Measurements from ENCODE around the gene TNFRSF8.

TNFRSF8 gene

GRCh38 chr1:12143631-12144155, 80.6 kb downstream of the TNFRSF8 start:
- DNase-seq: peak; percentile 80

- no peak for DNase-seq
Measured at GRCh38 chr1:12144236-12144635, 81.1 kb downstream of the TNFRSF8 start.

- DNase-seq: no peak
Measured at GRCh38 chr1:12144969-12145368, 81.9 kb downstream of the TNFRSF8 start.

- no peak for DNase-seq
Measured at GRCh38 chr1:12145616-12146342, 82.7 kb downstream of the TNFRSF8 start.

GRCh38 chr1:12146343-12147112, 83.4 kb downstream of the TNFRSF8 start:
- DNase-seq: no peak

- DNase-seq: no peak
Measured at GRCh38 chr1:12147201-12147701, 84.1 kb downstream of the TNFRSF8 start.

GRCh38 chr1:12148160-12148957, 85.3 kb downstream of the TNFRSF8 start:
- no peak for DNase-seq

- DNase-seq: no peak
Measured at GRCh38 chr1:12148958-12149790, 86.1 kb downstream of the TNFRSF8 start.

- DNase-seq: no peak
Measured at GRCh38 chr1:12149791-12150175, 86.7 kb downstream of the TNFRSF8 start.

- no peak for DNase-seq
Measured at GRCh38 chr1:12150456-12151200, 87.5 kb downstream of the TNFRSF8 start.

- no peak for DNase-seq
Measured at GRCh38 chr1:12151465-12151864, 88.4 kb downstream of the TNFRSF8 start.

- DNase-seq: no peak
Measured at GRCh38 chr1:12152113-12152891, 89.2 kb downstream of the TNFRSF8 start.

- peak; percentile 74 for DNase-seq
Measured at GRCh38 chr1:12153181-12153785, 90.2 kb downstream of the TNFRSF8 start.

- DNase-seq: no peak
Measured at GRCh38 chr1:12155328-12155727, 92.2 kb downstream of the TNFRSF8 start.

GRCh38 chr1:12157366-12158231, 94.5 kb downstream of the TNFRSF8 start:
- DNase-seq: no peak

GRCh38 chr1:12158357-12159092, 95.4 kb downstream of the TNFRSF8 start:
- no peak for DNase-seq

GRCh38 chr1:12159816-12160215, 96.7 kb downstream of the TNFRSF8 start:
- DNase-seq: no peak

GRCh38 chr1:12161324-12161661, 98.2 kb downstream of the TNFRSF8 start:
- no peak for DNase-seq

Data from fibroblast of skin of right quadriceps (primary cell).